Activated CD8-positive, alpha-beta T cell treated with anti-CD3 and anti-CD28 coated beads, Interleukin-2, amount 10 ng/mL, durations not matched to agents 7 days and 5 days (primary cell): Measurements from ENCODE around the gene PPM1L. TPM values are rescaled to one million over a fixed set of nuclear protein-coding genes. Genes with fewer than 3 reads are reported as not detected.
A peak's percentile ranks its signal among the peaks of the same experiment; 100 is the strongest.
"Not testable (repeated sequence)": the region's sequence is repeated elsewhere in the genome, so short reads cannot be mapped to it uniquely, and the experiment has no call there.

Experiments used
- ATAC-seq: fragments of 150-1000 bp; cut with Tn5 transposase; one replicate; pipeline ENCODE4 v1.10.0; 2021; ENCODE audit warnings: moderate library complexity
- CTCF ChIA-PET: fragments of 350-600 bp; sonication (Branson Sonifier 250); formaldehyde crosslinking; loops from one replicate; lab custom pipeline; 2021; ENCODE audit warnings: antibody characterized with exemption; lab: Charles Lee
- POLR2A ChIA-PET: fragments of 350-600 bp; sonication (Branson Sonifier 250); formaldehyde crosslinking; loops from one replicate; lab custom pipeline; 2021; ENCODE audit warnings: antibody characterized with exemption; lab: Charles Lee
- DNase-seq: peaks from one replicate; pipeline ENCODE4 v3.0.0-alpha.2; 2020
- H3K27ac Mint-ChIP-seq: one replicate; pipeline ENCODE4 v1.8.0; 2021; ENCODE audit warnings: mild to moderate bottlenecking, mixed read lengths
- H3K27me3 Mint-ChIP-seq: one replicate; pipeline ENCODE4 v1.8.0; 2021; ENCODE audit warnings: low read depth, mixed read lengths
- H3K36me3 Mint-ChIP-seq: one replicate; pipeline ENCODE4 v1.8.0; 2021; ENCODE audit warnings: low read depth, mixed read lengths
- H3K4me1 Mint-ChIP-seq: one replicate; pipeline ENCODE4 v1.8.0; 2021; ENCODE audit warnings: low read depth, mixed read lengths
- H3K4me3 Mint-ChIP-seq: one replicate; pipeline ENCODE4 v1.8.0; 2021; ENCODE audit warnings: mild to moderate bottlenecking, mixed read lengths
- H3K9me3 Mint-ChIP-seq: one replicate; pipeline ENCODE4 v1.8.0; 2022; ENCODE audit warnings: mixed read lengths; ENCODE audit not compliant: insufficient read depth
- total RNA-seq, 2 experiments: library from RNA; stranded (reverse); gene quantifications; one replicate each; pipeline ENCODE4 v1.2.3, GENCODE V29; 2021

Gene PPM1L
- total RNA-seq, 2 experiments from 2014 or later = 3.8 to 3.9 TPM

GRCh38 chr3:161034913-161035550 lies 279.0 kb downstream of the PPM1L start:
- H3K27me3 Mint-ChIP-seq = not testable (repeated sequence)
- ATAC-seq = peak; percentile 79
- H3K4me3 Mint-ChIP-seq = peak overlapping the region; percentile 17
- H3K4me1 Mint-ChIP-seq = peaks cover 28% of the 10 kb centered on the region
- ChIA-PET POLR2A (interaction anchor here (0.7 kb wide), 1 partner anchor 47 kb away, joined by 3 read pairs; no protein-coding TSS in a partner anchor), CTCF (interaction anchor here (1.1 to 1.6 kb wide), 2 partner anchors 53 to 471 kb away, joined by 3 to 6 read pairs; no protein-coding TSS in a partner anchor)
- peaks cover 16% of the 10 kb centered on the region for H3K9me3 Mint-ChIP-seq
- peak; percentile 55 for DNase-seq
- H3K27ac Mint-ChIP-seq = peak overlapping the region; percentile 90
- peaks cover 33% of the 10 kb centered on the region for H3K36me3 Mint-ChIP-seq

DNA sequence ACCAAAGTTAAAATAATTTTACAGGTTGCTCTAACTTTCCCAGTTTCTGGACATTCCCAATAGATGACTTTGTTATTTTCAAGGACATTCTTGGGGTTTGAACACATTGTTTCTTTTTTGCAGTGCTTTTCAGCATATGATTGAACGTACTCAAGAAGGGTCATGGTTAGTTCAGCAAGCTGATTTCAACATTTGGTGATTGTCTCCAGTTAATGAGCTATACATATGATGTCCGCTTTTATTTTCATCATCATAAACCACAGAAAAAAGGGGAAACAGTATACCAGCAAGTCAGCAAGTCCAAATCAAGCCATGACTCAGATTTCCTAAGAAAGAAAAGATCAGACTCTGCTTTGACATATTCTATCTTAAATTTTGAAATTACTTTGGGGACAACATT lies 279.7 kb downstream of the PPM1L start:
- ChIA-PET POLR2A (interaction anchor here (0.7 kb wide), 1 partner anchor 47 kb away, joined by 3 read pairs; no protein-coding TSS in a partner anchor), CTCF (interaction anchor here (1.1 to 1.6 kb wide), 2 partner anchors 54 to 472 kb away, joined by 3 to 6 read pairs; no protein-coding TSS in a partner anchor)
- peaks cover 33% of the 10 kb centered on the region for H3K36me3 Mint-ChIP-seq
- peaks cover 16% of the 10 kb centered on the region for H3K9me3 Mint-ChIP-seq
- ATAC-seq = no peak
- peak overlapping the region; percentile 48 for H3K4me3 Mint-ChIP-seq
- no peak for DNase-seq
- peak overlapping the region; percentile 69 for H3K27ac Mint-ChIP-seq
- H3K4me1 Mint-ChIP-seq = peaks cover 27% of the 10 kb centered on the region
- no peaks in the 10 kb centered on the region for H3K27me3 Mint-ChIP-seq

- POLR2A ChIA-PET = no interaction called here
- H3K36me3 Mint-ChIP-seq = peaks cover 22% of the 10 kb centered on the region
Observed at GRCh38 chr3:161038725-161039124, 282.7 kb downstream of the PPM1L start.

GRCh38 chr3:161042023-161042501 lies 286.0 kb downstream of the PPM1L start:
- ChIA-PET POLR2A (no interaction called here), CTCF (no interaction called here)
- Mint-ChIP-seq H3K4me1 (peaks cover 7% of the 10 kb centered on the region), H3K27ac (no peak overlapping the region), H3K36me3 (peaks cover 4% of the 10 kb centered on the region), H3K27me3 (peaks cover 3% of the 10 kb centered on the region), H3K9me3 (peaks cover 3% of the 10 kb centered on the region), H3K4me3 (no peak overlapping the region)
- no peak for ATAC-seq
- no peak for DNase-seq

More at GRCh38 chr3:161038725-161039124, 282.7 kb downstream of the PPM1L start:
- peaks cover 30% of the 10 kb centered on the region for H3K4me1 Mint-ChIP-seq
- CTCF ChIA-PET = no interaction called here
- H3K9me3 Mint-ChIP-seq = peaks cover 3% of the 10 kb centered on the region
- ATAC-seq = no peak
- no peaks in the 10 kb centered on the region for H3K27me3 Mint-ChIP-seq
- DNase-seq = no peak
- H3K4me3 Mint-ChIP-seq = no peak overlapping the region
- no peak overlapping the region for H3K27ac Mint-ChIP-seq

- POLR2A ChIA-PET = no interaction called here
- H3K36me3 Mint-ChIP-seq = peaks cover 6% of the 10 kb centered on the region
- no peak overlapping the region for H3K4me3 Mint-ChIP-seq
- peaks cover 3% of the 10 kb centered on the region for H3K9me3 Mint-ChIP-seq
- no peak overlapping the region for H3K27ac Mint-ChIP-seq
- ATAC-seq = no peak
- no peak for DNase-seq
- H3K4me1 Mint-ChIP-seq = peaks cover 7% of the 10 kb centered on the region
- CTCF ChIA-PET = no interaction called here
- peaks cover 3% of the 10 kb centered on the region for H3K27me3 Mint-ChIP-seq
Observed at GRCh38 chr3:161043336-161044035, 287.5 kb downstream of the PPM1L start.

GRCh38 chr3:161049683-161050248 lies 293.7 kb downstream of the PPM1L start:
- CTCF ChIA-PET = interaction anchor here (0.7 kb wide), 1 partner anchor 47 kb away, joined by 4 read pairs; no protein-coding TSS in a partner anchor
- no peak for ATAC-seq

GRCh38 chr3:161050935-161051334 lies 294.9 kb downstream of the PPM1L start:
- Mint-ChIP-seq H3K27ac (no peak overlapping the region), H3K27me3 (no peaks in the 10 kb centered on the region), H3K9me3 (no peaks in the 10 kb centered on the region), H3K4me1 (peaks cover 19% of the 10 kb centered on the region), H3K36me3 (peaks cover 2% of the 10 kb centered on the region), H3K4me3 (no peak overlapping the region)
- ChIA-PET POLR2A (no interaction called here), CTCF (no interaction called here)
- DNase-seq (no peak), ATAC-seq (no peak)

More at GRCh38 chr3:161049683-161050248, 293.7 kb downstream of the PPM1L start:
- Mint-ChIP-seq H3K4me3 (no peak overlapping the region), H3K27me3 (peaks cover 3% of the 10 kb centered on the region), H3K9me3 (no peaks in the 10 kb centered on the region), H3K27ac (no peak overlapping the region), H3K36me3 (peaks cover 6% of the 10 kb centered on the region), H3K4me1 (peaks cover 9% of the 10 kb centered on the region)
- DNase-seq = no peak
- POLR2A ChIA-PET = no interaction called here

DNA sequence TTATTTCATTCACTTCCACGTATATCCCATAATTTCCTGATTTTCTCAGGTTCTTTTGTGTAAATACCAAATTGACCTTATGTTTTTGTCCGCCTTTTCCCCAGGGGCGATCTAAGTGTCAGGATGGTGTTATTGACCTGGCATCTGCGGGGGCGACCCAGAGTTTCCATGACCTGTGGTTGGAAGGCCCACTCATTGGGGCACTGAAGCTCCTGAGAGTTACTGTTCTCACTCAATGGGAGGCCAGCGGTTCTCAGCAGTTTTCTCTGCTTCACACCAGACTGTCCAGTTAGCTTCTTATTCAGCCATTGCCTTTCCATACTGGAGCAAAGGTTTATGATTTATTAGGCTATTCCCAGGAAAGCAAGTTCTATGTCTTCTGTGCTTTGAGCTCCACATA lies 295.8 kb downstream of the PPM1L start:
- Mint-ChIP-seq H3K4me1 (peaks cover 19% of the 10 kb centered on the region), H3K9me3 (no peaks in the 10 kb centered on the region), H3K36me3 (peaks cover 2% of the 10 kb centered on the region), H3K4me3 (no peak overlapping the region), H3K27ac (no peak overlapping the region), H3K27me3 (no peaks in the 10 kb centered on the region)
- no peak for DNase-seq
- ChIA-PET CTCF (no interaction called here), POLR2A (no interaction called here)
- no peak for ATAC-seq

- ATAC-seq = no peak
- POLR2A ChIA-PET = no interaction called here
- Mint-ChIP-seq H3K9me3 (peaks cover 2% of the 10 kb centered on the region), H3K27me3 (peaks cover under 1% of the 10 kb centered on the region), H3K36me3 (peaks cover under 1% of the 10 kb centered on the region), H3K27ac (no peak overlapping the region), H3K4me1 (peaks cover 18% of the 10 kb centered on the region), H3K4me3 (no peak overlapping the region)
- no peak for DNase-seq
- CTCF ChIA-PET = no interaction called here
Observed at GRCh38 chr3:161054860-161055604, 299.0 kb downstream of the PPM1L start.

DNA sequence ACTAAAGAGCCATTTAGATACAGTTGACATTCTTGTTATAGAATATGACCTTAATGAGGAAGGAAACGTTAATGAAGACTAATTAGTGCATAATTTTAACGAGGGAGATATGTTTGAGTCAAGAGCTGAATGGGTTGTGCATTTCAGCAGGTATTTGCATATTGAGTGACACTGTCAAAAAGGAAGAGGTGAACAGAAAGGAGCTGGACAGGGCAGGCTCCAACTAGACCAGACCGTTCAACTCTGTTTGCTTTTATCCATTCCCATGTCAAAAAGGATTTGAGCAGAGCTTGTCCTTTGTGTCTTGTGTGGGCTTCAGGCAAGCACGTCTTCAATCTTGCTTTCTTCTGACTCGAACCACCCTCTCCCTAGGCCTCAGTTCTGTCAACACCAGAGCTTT lies 308.4 kb downstream of the PPM1L start:
- peaks cover 3% of the 10 kb centered on the region for H3K27me3 Mint-ChIP-seq
- CTCF ChIA-PET = no interaction called here
- DNase-seq (no peak), ATAC-seq (no peak)
- H3K4me1 Mint-ChIP-seq = peaks cover 37% of the 10 kb centered on the region
- no peak overlapping the region for H3K4me3 Mint-ChIP-seq
- H3K36me3 Mint-ChIP-seq = peaks cover 17% of the 10 kb centered on the region
- POLR2A ChIA-PET = no interaction called here
- no peak overlapping the region for H3K27ac Mint-ChIP-seq
- peaks cover 5% of the 10 kb centered on the region for H3K9me3 Mint-ChIP-seq

GRCh38 chr3:161066930-161067329 lies 310.9 kb downstream of the PPM1L start:
- Mint-ChIP-seq H3K4me3 (no peak overlapping the region), H3K4me1 (peaks cover 58% of the 10 kb centered on the region), H3K27me3 (no peaks in the 10 kb centered on the region), H3K27ac (no peak overlapping the region), H3K9me3 (no peaks in the 10 kb centered on the region), H3K36me3 (peaks cover 17% of the 10 kb centered on the region)
- POLR2A ChIA-PET = no interaction called here
- CTCF ChIA-PET = no interaction called here
- DNase-seq (no peak), ATAC-seq (no peak)
